ENCODE data around the gene FBLL1. TPM values are rescaled to one million over a fixed set of nuclear protein-coding genes. Genes with fewer than 3 reads are reported as not detected.
"Not testable (repeated sequence)": the region's sequence is repeated elsewhere in the genome, so short reads cannot be mapped to it uniquely, and the experiment has no call there.

The FBLL1 gene
- total RNA-seq, 1 donor from 2014 or later, result 4.5 TPM

GRCh38 chr5:168531191-168531590, 2.1 kb downstream of the FBLL1 start:
- H3K4me1 Mint-ChIP-seq (ENCODE audit: low read depth, unreplicated experiment), result peaks cover 11% of the 10 kb centered on the region
- Histone ChIP-seq H3K4me3 (ENCODE audit: insufficient read depth, low read depth, low read length) (no peak overlapping the region), H3K36me3 (ENCODE audit: insufficient read depth, low read length) (no peaks in the 10 kb centered on the region), H3K27me3 (ENCODE audit: insufficient read depth, low read length) (peaks cover 23% of the 10 kb centered on the region), H3K4me2 (ENCODE audit: low read length) (no peak overlapping the region), H3K4me1 (ENCODE audit: insufficient read depth, low read length) (peaks cover 7% of the 10 kb centered on the region), H2AFZ (ENCODE audit: low read depth, low read length) (no peak overlapping the region), H3K79me2 (ENCODE audit: insufficient read depth, low read length) (no peaks in the 10 kb centered on the region), H3K27ac (ENCODE audit: low read depth, low read length) (no peak overlapping the region), H3K9me3 (ENCODE audit: insufficient read depth, low read depth, low read length) (peaks cover 7% of the 10 kb centered on the region), H4K20me1 (ENCODE audit: insufficient read depth, low read length) (peaks cover 5% of the 10 kb centered on the region), H3K9ac (ENCODE audit: low read length) (no peak overlapping the region)
- H3K4me3 Mint-ChIP-seq (ENCODE audit: unreplicated experiment), result no peak overlapping the region
- peaks cover 13% of the 10 kb centered on the region for H3K27me3 Mint-ChIP-seq (ENCODE audit: low read depth, unreplicated experiment)
- peaks cover 5% of the 10 kb centered on the region for H3K36me3 Mint-ChIP-seq (ENCODE audit: low read depth, unreplicated experiment)
- no peak overlapping the region for H3K27ac Mint-ChIP-seq (ENCODE audit: unreplicated experiment)
- DNase-seq (ENCODE audit: low read depth), result no peak
- no peak for FAIRE-seq
- H3K9me3 Mint-ChIP-seq (ENCODE audit: unreplicated experiment), result peaks cover 2% of the 10 kb centered on the region
- TF ChIP-seq EZH2 (IDR thresholded peaks at IDR 0.05; ENCODE audit: insufficient read depth, low read length) (no peak), CTCF (IDR thresholded peaks at IDR 0.05; ENCODE audit: insufficient read depth, low read depth, low read length) (no peak)

- H3K9me3 Mint-ChIP-seq (ENCODE audit: unreplicated experiment), result peaks cover 2% of the 10 kb centered on the region
- Histone ChIP-seq H2AFZ (ENCODE audit: low read depth, low read length) (no peak overlapping the region), H3K27ac (ENCODE audit: low read depth, low read length) (no peak overlapping the region), H3K9me3 (ENCODE audit: insufficient read depth, low read depth, low read length) (peaks cover 7% of the 10 kb centered on the region), H4K20me1 (ENCODE audit: insufficient read depth, low read length) (peaks cover 5% of the 10 kb centered on the region), H3K4me3 (ENCODE audit: insufficient read depth, low read depth, low read length) (no peak overlapping the region), H3K79me2 (ENCODE audit: insufficient read depth, low read length) (no peaks in the 10 kb centered on the region), H3K27me3 (ENCODE audit: insufficient read depth, low read length) (peaks cover 23% of the 10 kb centered on the region), H3K4me1 (ENCODE audit: insufficient read depth, low read length) (peaks cover 7% of the 10 kb centered on the region), H3K4me2 (ENCODE audit: low read length) (no peak overlapping the region), H3K36me3 (ENCODE audit: insufficient read depth, low read length) (no peaks in the 10 kb centered on the region), H3K9ac (ENCODE audit: low read length) (no peak overlapping the region)
- H3K27me3 Mint-ChIP-seq (ENCODE audit: low read depth, unreplicated experiment), result peaks cover 13% of the 10 kb centered on the region
- H3K27ac Mint-ChIP-seq (ENCODE audit: unreplicated experiment), result no peak overlapping the region
- H3K4me3 Mint-ChIP-seq (ENCODE audit: unreplicated experiment), result no peak overlapping the region
- peaks cover 5% of the 10 kb centered on the region for H3K36me3 Mint-ChIP-seq (ENCODE audit: low read depth, unreplicated experiment)
- DNase-seq (ENCODE audit: low read depth), result no peak
- no peak for FAIRE-seq
- H3K4me1 Mint-ChIP-seq (ENCODE audit: low read depth, unreplicated experiment), result peaks cover 13% of the 10 kb centered on the region
- TF ChIP-seq CTCF (IDR thresholded peaks at IDR 0.05; ENCODE audit: insufficient read depth, low read depth, low read length) (no peak), EZH2 (IDR thresholded peaks at IDR 0.05; ENCODE audit: insufficient read depth, low read length) (no peak)
Measured at GRCh38 chr5:168531987-168532864, 3.1 kb downstream of the FBLL1 start.

GRCh38 chr5:168534351-168534750, 5.2 kb downstream of the FBLL1 start:
- not testable (repeated sequence) for H4K20me1 ChIP-seq (ENCODE audit: insufficient read depth, low read length); H3K36me3 ChIP-seq (ENCODE audit: insufficient read depth, low read length); H3K4me3 Mint-ChIP-seq (ENCODE audit: unreplicated experiment); DNase-seq (ENCODE audit: low read depth); H2AFZ ChIP-seq (ENCODE audit: low read depth, low read length); FAIRE-seq; H3K27ac ChIP-seq (ENCODE audit: low read depth, low read length); H3K27ac Mint-ChIP-seq (ENCODE audit: unreplicated experiment); H3K79me2 ChIP-seq (ENCODE audit: insufficient read depth, low read length); H3K4me2 ChIP-seq (ENCODE audit: low read length); H3K4me3 ChIP-seq (ENCODE audit: insufficient read depth, low read depth, low read length); H3K9me3 ChIP-seq (ENCODE audit: insufficient read depth, low read depth, low read length); H3K4me1 ChIP-seq (ENCODE audit: insufficient read depth, low read length); H3K9me3 Mint-ChIP-seq (ENCODE audit: unreplicated experiment); H3K4me1 Mint-ChIP-seq (ENCODE audit: low read depth, unreplicated experiment); H3K27me3 Mint-ChIP-seq (ENCODE audit: low read depth, unreplicated experiment); H3K36me3 Mint-ChIP-seq (ENCODE audit: low read depth, unreplicated experiment); H3K9ac ChIP-seq (ENCODE audit: low read length)
- H3K27me3 ChIP-seq (ENCODE audit: insufficient read depth, low read length), result peaks cover 18% of the 10 kb centered on the region
